Caco-2 (cell line): ENCODE data around the gene RAB27B. TPM values are rescaled to one million over a fixed set of nuclear protein-coding genes. Genes with fewer than 3 reads are reported as not detected.
"Not testable (repeated sequence)": the region's sequence is repeated elsewhere in the genome, so short reads cannot be mapped to it uniquely, and the experiment has no call there.

Source experiments
- BruUV-seq: library from RNA; stranded (reverse); fragments of 400-500 nt; replicated peaks from 2 replicates; lab custom pipeline; 2021; lab: Mats Ljungman, UMichigan
- CTCF ChIA-PET: fragments of 300-600 bp; sonication (Branson Sonifier 250); formaldehyde crosslinking; loops from one replicate; lab custom pipeline; 2022; ENCODE audit warnings: antibody characterized with exemption; lab: Charles Lee
- POLR2A ChIA-PET: fragments of 300-600 bp; sonication (Branson Sonifier 250); formaldehyde crosslinking; loops from one replicate; lab custom pipeline; 2022; ENCODE audit warnings: antibody characterized with exemption; lab: Charles Lee
- DNase-seq, 2 experiments: peaks; one replicate each; pipeline versions ENCODE4 v3.0.0 to v3.0.0-alpha.2; 2020 to 2022
- H3K27me3 ChIP-seq: replicated peaks from 2 replicates; pipeline ENCODE4 v1.6.0; 2011; ENCODE audit warnings: low read length; ENCODE audit not compliant: control insufficient read depth, insufficient read depth
- H3K36me3 ChIP-seq: 2 replicates; pipeline ENCODE4 v1.5.1; 2011; ENCODE audit warnings: low read length; ENCODE audit not compliant: control insufficient read depth, insufficient read depth
- H3K4me1 ChIP-seq: fragments of 250-450 bp; sonication (Bioruptor Pico); 2 replicates; pipeline ENCODE4 v1.5.1; 2020; ENCODE audit warnings: mild to moderate bottlenecking
- H3K4me3 ChIP-seq: 2 replicates; pipeline ENCODE4 v1.5.1; 2011; ENCODE audit warnings: low read depth, mild to moderate bottlenecking, control low read depth, low read length
- H3K9me3 ChIP-seq: fragments of 250-450 bp; sonication (Bioruptor Pico); 2 replicates; pipeline ENCODE4 v1.5.1; 2020; ENCODE audit warnings: mild to moderate bottlenecking, moderate library complexity
- H3K27ac Mint-ChIP-seq: one replicate; pipeline ENCODE4 v1.8.0; 2022; ENCODE audit warnings: mixed read lengths; ENCODE audit not compliant: unreplicated experiment
- H3K27me3 Mint-ChIP-seq: one replicate; pipeline ENCODE4 v1.8.0; 2022; ENCODE audit warnings: mixed read lengths; ENCODE audit not compliant: insufficient read depth, unreplicated experiment
- H3K36me3 Mint-ChIP-seq: one replicate; pipeline ENCODE4 v1.8.0; 2022; ENCODE audit warnings: mild to moderate bottlenecking, mixed read lengths; ENCODE audit not compliant: insufficient read depth, unreplicated experiment
- H3K4me1 Mint-ChIP-seq: one replicate; pipeline ENCODE4 v1.8.0; 2022; ENCODE audit warnings: low read depth, mixed read lengths; ENCODE audit not compliant: unreplicated experiment
- H3K4me3 Mint-ChIP-seq: one replicate; pipeline ENCODE4 v1.8.0; 2022; ENCODE audit warnings: mild to moderate bottlenecking, moderate library complexity, mixed read lengths; ENCODE audit not compliant: unreplicated experiment
- H3K9me3 Mint-ChIP-seq: one replicate; pipeline ENCODE4 v1.8.0; 2022; ENCODE audit warnings: mixed read lengths; ENCODE audit not compliant: unreplicated experiment
- intact Hi-C: fragments of 100-400 bp; cut with micrococcal nuclease; formaldehyde crosslinking; loops from one replicate; pipeline ENCODE4 v1.10.0; 2022; ENCODE audit not compliant: unreplicated experiment
- total RNA-seq: library from RNA; stranded (reverse); gene quantifications from 2 replicates; pipeline ENCODE4 v1.2.3, GENCODE V29; 2022
- TF ChIP-seq, protein P1 (sequence below), 2 experiments: fragments of 200-600 bp in 1 of 2; IDR thresholded peaks; 1 replicate in 1 of 2; 2 replicates in 1 of 2; pipeline versions ENCODE4 v1.5.1 to v1.8.0; 2011 to 2022; ENCODE audit warnings: antibody characterized with exemption in 1 of 2, control low read depth in 1 of 2, inconsistent platforms in 1 of 2, low read depth in 1 of 2, low read length in 1 of 2, mild to moderate bottlenecking in 1 of 2, moderate library complexity in 1 of 2; ENCODE audit not compliant: insufficient read depth in 1 of 2, severe bottlenecking in 1 of 2, unreplicated experiment in 1 of 2

Gene RAB27B
- total RNA-seq, 1 experiment from 2014 or later = 0.32 TPM

DNA sequence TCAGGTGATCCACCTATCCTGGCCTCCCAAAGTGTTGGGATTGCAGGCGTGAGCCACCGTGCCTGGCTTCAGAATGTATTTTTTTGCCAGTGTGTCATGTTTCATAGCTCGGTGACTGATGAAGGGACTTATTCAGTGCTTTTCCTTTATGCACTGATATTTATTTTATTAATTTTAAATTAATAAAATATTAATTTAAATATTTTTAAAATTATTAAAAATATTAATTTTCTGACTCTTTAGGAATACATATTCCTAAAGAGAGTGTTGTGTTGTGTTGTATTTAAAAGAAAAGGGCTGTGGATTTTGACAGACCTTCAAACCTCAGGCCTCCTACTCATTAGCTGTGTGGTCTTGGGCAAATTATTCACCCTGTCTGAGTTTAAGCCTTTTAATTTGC is 22.3 kb downstream of the RAB27B start:
- Histone ChIP-seq H3K36me3 (no peaks in the 10 kb centered on the region), H3K9me3 (no peaks in the 10 kb centered on the region), H3K4me1 (no peaks in the 10 kb centered on the region), H3K4me3 (no peak overlapping the region), H3K27me3 (no peaks in the 10 kb centered on the region)
- Mint-ChIP-seq H3K4me1 (no peaks in the 10 kb centered on the region), H3K9me3 (no peaks in the 10 kb centered on the region), H3K27ac (no peak overlapping the region), H3K36me3 (no peaks in the 10 kb centered on the region), H3K4me3 (no peak overlapping the region), H3K27me3 (no peaks in the 10 kb centered on the region)
- ChIA-PET POLR2A (no interaction called here), CTCF (no interaction called here)
- TF ChIP-seq, protein P1, sequence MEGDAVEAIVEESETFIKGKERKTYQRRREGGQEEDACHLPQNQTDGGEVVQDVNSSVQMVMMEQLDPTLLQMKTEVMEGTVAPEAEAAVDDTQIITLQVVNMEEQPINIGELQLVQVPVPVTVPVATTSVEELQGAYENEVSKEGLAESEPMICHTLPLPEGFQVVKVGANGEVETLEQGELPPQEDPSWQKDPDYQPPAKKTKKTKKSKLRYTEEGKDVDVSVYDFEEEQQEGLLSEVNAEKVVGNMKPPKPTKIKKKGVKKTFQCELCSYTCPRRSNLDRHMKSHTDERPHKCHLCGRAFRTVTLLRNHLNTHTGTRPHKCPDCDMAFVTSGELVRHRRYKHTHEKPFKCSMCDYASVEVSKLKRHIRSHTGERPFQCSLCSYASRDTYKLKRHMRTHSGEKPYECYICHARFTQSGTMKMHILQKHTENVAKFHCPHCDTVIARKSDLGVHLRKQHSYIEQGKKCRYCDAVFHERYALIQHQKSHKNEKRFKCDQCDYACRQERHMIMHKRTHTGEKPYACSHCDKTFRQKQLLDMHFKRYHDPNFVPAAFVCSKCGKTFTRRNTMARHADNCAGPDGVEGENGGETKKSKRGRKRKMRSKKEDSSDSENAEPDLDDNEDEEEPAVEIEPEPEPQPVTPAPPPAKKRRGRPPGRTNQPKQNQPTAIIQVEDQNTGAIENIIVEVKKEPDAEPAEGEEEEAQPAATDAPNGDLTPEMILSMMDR (IDR thresholded peaks at IDR 0.05; ENCODE audit: insufficient read depth in 1 of 2, low read depth in 1 of 2, low read length in 1 of 2, severe bottlenecking in 1 of 2, unreplicated experiment in 1 of 2) = no peak
- intact Hi-C loops = no loop called here
- BruUV-seq = no TSS peak
- DNase-seq = no peak

DNA sequence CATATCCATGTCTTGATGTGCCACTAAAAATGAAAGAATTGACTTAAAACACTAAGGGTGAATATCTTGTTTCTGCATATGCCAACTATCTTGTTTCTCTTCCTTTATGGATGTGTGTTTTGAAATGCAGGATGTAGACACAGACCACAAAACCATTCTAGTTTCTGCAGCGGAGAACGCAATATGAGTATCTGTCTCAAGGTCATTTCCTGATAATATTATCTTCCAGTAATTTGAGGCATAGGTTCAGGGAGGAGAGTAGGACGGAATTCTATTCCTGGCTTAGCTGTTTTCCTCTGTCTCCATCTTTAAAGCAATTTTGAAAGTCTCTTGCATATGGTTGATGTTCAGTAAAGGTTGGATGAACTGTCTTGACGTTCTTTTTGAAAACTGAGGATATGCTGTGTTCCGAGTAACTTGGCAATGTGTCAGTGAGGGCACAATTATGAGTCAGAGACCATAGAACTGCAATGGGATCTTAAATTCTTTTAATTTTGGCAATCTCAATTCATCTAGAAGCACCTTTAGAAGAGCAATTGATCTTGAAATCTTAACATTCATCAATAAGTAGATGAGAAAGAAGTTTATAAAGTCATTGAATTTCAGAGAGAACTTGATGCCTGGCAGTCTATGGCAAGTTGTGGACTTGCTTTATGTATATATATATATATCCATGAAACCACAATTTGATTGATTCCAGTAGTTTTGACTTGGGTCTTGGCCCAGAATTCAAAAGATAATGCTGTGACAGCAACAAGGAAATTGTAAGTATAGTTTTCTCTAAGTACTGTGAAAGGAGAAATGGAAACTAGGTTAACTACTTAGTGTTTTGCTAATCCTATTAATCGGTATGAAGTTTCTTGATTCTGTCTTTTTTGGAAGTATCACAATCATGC is 24.8 kb downstream of the RAB27B start:
- DNase-seq = no peak
- no peaks in the 10 kb centered on the region for H3K36me3 ChIP-seq
- no peak overlapping the region for H3K4me3 ChIP-seq
- Mint-ChIP-seq H3K27ac (no peak overlapping the region), H3K4me1 (no peaks in the 10 kb centered on the region), H3K9me3 (no peaks in the 10 kb centered on the region), H3K4me3 (no peak overlapping the region), H3K27me3 (no peaks in the 10 kb centered on the region), H3K36me3 (no peaks in the 10 kb centered on the region)
- TF ChIP-seq, protein P1 (IDR thresholded peaks at IDR 0.05; ENCODE audit: insufficient read depth in 1 of 2, low read depth in 1 of 2, low read length in 1 of 2, severe bottlenecking in 1 of 2, unreplicated experiment in 1 of 2) = no peak
- ChIA-PET CTCF (no interaction called here), POLR2A (no interaction called here)
- no peaks in the 10 kb centered on the region for H3K9me3 ChIP-seq
- intact Hi-C loops = no loop called here
- no peaks in the 10 kb centered on the region for H3K4me1 ChIP-seq
- BruUV-seq = no TSS peak
- H3K27me3 ChIP-seq = no peaks in the 10 kb centered on the region

DNA sequence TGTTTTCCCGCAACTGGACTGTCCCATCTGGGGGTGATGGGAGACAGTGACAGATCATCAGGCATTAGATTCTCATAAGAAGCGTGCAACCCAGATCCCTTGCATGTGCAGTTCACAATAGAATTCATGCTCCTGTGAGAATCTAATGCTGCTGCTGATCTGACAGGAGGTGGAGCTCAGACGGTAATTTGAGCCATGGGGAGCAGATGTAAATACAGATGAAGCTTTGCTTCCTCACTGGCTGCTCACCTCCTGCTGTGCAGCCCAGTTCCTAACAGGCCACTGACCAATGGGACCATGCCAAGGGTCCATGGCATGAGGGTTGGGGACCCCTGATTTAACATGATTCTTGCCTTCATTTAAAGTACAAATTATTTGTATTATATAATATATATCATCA is 26.8 kb downstream of the RAB27B start:
- H3K4me1 ChIP-seq, H3K9me3 ChIP-seq, intact Hi-C loops, H3K4me3 Mint-ChIP-seq, H3K4me3 ChIP-seq, BruUV-seq, CTCF ChIA-PET, H3K36me3 ChIP-seq, H3K9me3 Mint-ChIP-seq, POLR2A ChIA-PET, H3K27me3 ChIP-seq, H3K36me3 Mint-ChIP-seq, DNase-seq, H3K27me3 Mint-ChIP-seq, H3K4me1 Mint-ChIP-seq, H3K27ac Mint-ChIP-seq: not testable (repeated sequence)
